GM10266 (cell line): ENCODE results near the gene PRRG2.

Experiments used
- DNase-seq: peaks from one replicate; pipeline ENCODE4 v3.0.0; 2012; ENCODE audit errors: extremely low spot score
- CTCF ChIP-seq: IDR thresholded peaks from 2 replicates; pipeline ENCODE4 v1.5.1; 2012; ENCODE audit warnings: mild to moderate bottlenecking, low read depth; ENCODE audit not compliant: control insufficient read depth, insufficient read depth; ENCODE audit errors: missing control alignments

PRRG2 gene

GRCh38 chr19:49579193-49579592, 1.9 kb upstream of the PRRG2 start:
- TF ChIP-seq CTCF, result no peak
- DNase-seq, result no peak

GRCh38 chr19:49579947-49580263, 1.2 kb upstream of the PRRG2 start:
- DNase-seq, result no peak
- no peak for TF ChIP-seq CTCF

- TF ChIP-seq CTCF, result no peak
- peak; percentile 88 for DNase-seq
Measured at GRCh38 chr19:49580264-49581006, 681 bp upstream of the PRRG2 start, which contains the start of gene NOSIP. Gene NOSIP, minus strand, starts transcription at chr19:49580556. Its CDS starts 19,865 bp downstream, at chr19:49560691.

- TF ChIP-seq CTCF, result no peak
- no peak for DNase-seq
Measured at GRCh38 chr19:49583239-49583638, 2.1 kb downstream of the PRRG2 start.

- no peak for TF ChIP-seq CTCF
- DNase-seq, result no peak
Measured at GRCh38 chr19:49585023-49585422, 3.9 kb downstream of the PRRG2 start.

GRCh38 chr19:49587227-49587626, 6.1 kb downstream of the PRRG2 start:
- no peak for DNase-seq
- TF ChIP-seq CTCF, result no peak

- no peak for DNase-seq
- TF ChIP-seq CTCF, result no peak
Measured at GRCh38 chr19:49588365-49589122, 7.4 kb downstream of the PRRG2 start.
